Measurements from ENCODE around the gene ZNF460.
"Not testable (repeated sequence)": the region's sequence is repeated elsewhere in the genome, so short reads cannot be mapped to it uniquely, and the experiment has no call there.

ZNF460 gene

DNA sequence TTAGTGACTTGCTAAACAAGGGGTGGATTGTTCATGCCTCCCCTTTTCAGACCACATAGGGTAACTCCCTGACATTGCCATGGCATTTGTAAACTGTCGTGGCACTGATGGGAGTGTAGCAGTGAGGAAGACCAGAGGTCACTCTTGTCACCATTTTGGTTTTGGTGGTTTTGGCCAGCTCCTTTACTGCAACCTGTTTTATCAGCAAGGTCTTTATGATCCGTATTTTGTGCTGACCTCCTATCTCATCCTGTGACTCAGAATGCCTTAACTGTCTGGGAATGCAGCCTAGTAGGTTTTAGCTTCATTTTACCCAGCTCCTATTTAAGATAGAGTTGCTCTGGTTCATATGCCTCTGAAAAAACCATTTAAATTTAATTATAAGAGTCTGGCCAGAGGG lies 1.8 kb upstream of the ZNF460 start:
- not testable (repeated sequence) for DNase-seq; H3K36me3 ChIP-seq (ENCODE audit: control insufficient read depth, insufficient read depth, low read length); H3K4me3 ChIP-seq (ENCODE audit: insufficient read depth, low read depth, low read length, poor library complexity, severe bottlenecking); H3K27ac ChIP-seq (ENCODE audit: insufficient read depth, low read length, poor library complexity, severe bottlenecking); H3K9me3 ChIP-seq (ENCODE audit: control insufficient read depth, low read length); H3K27me3 ChIP-seq (replicated peaks; ENCODE audit: control insufficient read depth, insufficient read depth, low read length, poor library complexity, severe bottlenecking)
- H3K4me1 ChIP-seq (ENCODE audit: control insufficient read depth, insufficient read depth, low read length, poor library complexity, severe bottlenecking): peaks cover 35% of the 10 kb centered on the region

- Histone ChIP-seq H3K36me3 (ENCODE audit: control insufficient read depth, insufficient read depth, low read length) (peaks cover 4% of the 10 kb centered on the region), H3K4me1 (ENCODE audit: control insufficient read depth, insufficient read depth, low read length, poor library complexity, severe bottlenecking) (peaks cover 35% of the 10 kb centered on the region), H3K27me3 (replicated peaks; ENCODE audit: control insufficient read depth, insufficient read depth, low read length, poor library complexity, severe bottlenecking) (no peaks in the 10 kb centered on the region), H3K4me3 (ENCODE audit: insufficient read depth, low read depth, low read length, poor library complexity, severe bottlenecking) (peak overlapping the region; percentile 90), H3K27ac (ENCODE audit: insufficient read depth, low read length, poor library complexity, severe bottlenecking) (peak overlapping the region; percentile 100), H3K9me3 (ENCODE audit: control insufficient read depth, low read length) (no peaks in the 10 kb centered on the region)
- peak; percentile 61 to 79 (median 69) for DNase-seq
Observed at GRCh38 chr19:57279418-57280164, 694 bp upstream of the ZNF460 start.

- H3K4me3 ChIP-seq (ENCODE audit: insufficient read depth, low read depth, low read length, poor library complexity, severe bottlenecking): peak overlapping the region; percentile 90
- H3K27me3 ChIP-seq (replicated peaks; ENCODE audit: control insufficient read depth, insufficient read depth, low read length, poor library complexity, severe bottlenecking): no peaks in the 10 kb centered on the region
- H3K36me3 ChIP-seq (ENCODE audit: control insufficient read depth, insufficient read depth, low read length): peaks cover 18% of the 10 kb centered on the region
- DNase-seq: peak in 2 of 3 donors; percentile 4 to 8
- peak overlapping the region; percentile 100 for H3K27ac ChIP-seq (ENCODE audit: insufficient read depth, low read length, poor library complexity, severe bottlenecking)
- no peaks in the 10 kb centered on the region for H3K9me3 ChIP-seq (ENCODE audit: control insufficient read depth, low read length)
- peaks cover 35% of the 10 kb centered on the region for H3K4me1 ChIP-seq (ENCODE audit: control insufficient read depth, insufficient read depth, low read length, poor library complexity, severe bottlenecking)
Observed at GRCh38 chr19:57280962-57281400, 696 bp downstream of the ZNF460 start.

DNA sequence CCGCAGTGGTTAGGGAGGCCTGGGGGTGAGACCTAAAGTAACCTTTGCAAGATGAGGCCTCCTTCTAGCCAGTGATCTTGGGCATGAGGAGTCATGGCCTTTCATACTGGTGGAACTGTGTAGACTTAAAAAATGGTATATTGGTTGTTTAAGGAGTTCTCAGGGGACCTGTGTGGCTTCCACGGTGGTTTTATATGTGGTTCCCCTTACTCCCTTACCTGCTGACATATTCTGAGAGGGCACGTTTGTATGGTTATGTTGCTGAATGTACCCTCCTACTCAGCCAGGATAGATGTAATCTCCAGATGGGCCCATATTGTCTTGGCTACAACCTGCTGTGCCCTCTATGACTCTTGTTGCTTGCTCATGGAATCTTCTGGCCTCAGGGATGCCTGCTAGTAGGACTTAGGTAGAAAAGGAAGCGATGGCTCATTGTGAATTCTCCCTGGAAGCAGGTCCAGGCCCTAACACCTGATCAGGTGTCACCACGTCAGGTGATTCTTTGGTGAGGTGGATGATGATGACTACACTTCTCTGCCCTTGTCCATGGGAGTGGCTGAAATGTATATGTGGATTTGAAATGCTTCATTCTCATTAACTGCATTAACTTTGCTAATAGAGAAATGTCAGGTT lies 1.8 kb downstream of the ZNF460 start:
- Histone ChIP-seq H3K27me3 (replicated peaks; ENCODE audit: control insufficient read depth, insufficient read depth, low read length, poor library complexity, severe bottlenecking) (no peaks in the 10 kb centered on the region), H3K4me1 (ENCODE audit: control insufficient read depth, insufficient read depth, low read length, poor library complexity, severe bottlenecking) (peaks cover 35% of the 10 kb centered on the region), H3K9me3 (ENCODE audit: control insufficient read depth, low read length) (no peaks in the 10 kb centered on the region), H3K27ac (ENCODE audit: insufficient read depth, low read length, poor library complexity, severe bottlenecking) (peak overlapping the region; percentile 16), H3K36me3 (ENCODE audit: control insufficient read depth, insufficient read depth, low read length) (peaks cover 29% of the 10 kb centered on the region), H3K4me3 (ENCODE audit: insufficient read depth, low read depth, low read length, poor library complexity, severe bottlenecking) (no peak overlapping the region)
- DNase-seq: no peak

DNA sequence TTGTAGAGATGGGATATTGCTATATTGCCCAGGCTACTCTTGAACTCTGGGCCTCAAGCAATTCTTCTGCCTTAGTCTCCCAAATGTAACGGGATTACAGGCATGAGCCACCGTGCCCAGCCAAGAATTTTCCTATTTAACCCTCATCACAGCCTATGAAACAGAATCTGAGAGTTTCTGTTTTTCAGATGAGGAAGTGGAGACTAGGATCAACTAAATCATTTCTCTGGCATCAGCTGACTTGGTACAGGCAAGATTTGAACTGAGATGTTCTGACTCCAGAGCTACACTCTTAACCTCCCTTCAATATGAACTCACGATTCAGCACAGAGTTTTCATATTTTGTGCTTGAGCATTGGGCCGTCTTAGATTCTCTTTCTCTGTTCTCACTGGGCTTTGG lies 8.1 kb downstream of the ZNF460 start:
- DNase-seq: no peak
- no peaks in the 10 kb centered on the region for H3K4me1 ChIP-seq (ENCODE audit: control insufficient read depth, insufficient read depth, low read length, poor library complexity, severe bottlenecking)
- H3K36me3 ChIP-seq (ENCODE audit: control insufficient read depth, insufficient read depth, low read length): peaks cover 89% of the 10 kb centered on the region
- H3K9me3 ChIP-seq (ENCODE audit: control insufficient read depth, low read length): peaks cover 35% of the 10 kb centered on the region
- no peak overlapping the region for H3K27ac ChIP-seq (ENCODE audit: insufficient read depth, low read length, poor library complexity, severe bottlenecking)
- H3K4me3 ChIP-seq (ENCODE audit: insufficient read depth, low read depth, low read length, poor library complexity, severe bottlenecking): no peak overlapping the region
- H3K27me3 ChIP-seq (replicated peaks; ENCODE audit: control insufficient read depth, insufficient read depth, low read length, poor library complexity, severe bottlenecking): no peaks in the 10 kb centered on the region

GRCh38 chr19:57290970-57291369 lies 10.7 kb downstream of the ZNF460 start:
- Histone ChIP-seq H3K27me3 (replicated peaks; ENCODE audit: control insufficient read depth, insufficient read depth, low read length, poor library complexity, severe bottlenecking) (no peaks in the 10 kb centered on the region), H3K9me3 (ENCODE audit: control insufficient read depth, low read length) (peaks cover 38% of the 10 kb centered on the region), H3K27ac (ENCODE audit: insufficient read depth, low read length, poor library complexity, severe bottlenecking) (no peak overlapping the region), H3K4me1 (ENCODE audit: control insufficient read depth, insufficient read depth, low read length, poor library complexity, severe bottlenecking) (no peaks in the 10 kb centered on the region), H3K36me3 (ENCODE audit: control insufficient read depth, insufficient read depth, low read length) (peaks cover 79% of the 10 kb centered on the region), H3K4me3 (ENCODE audit: insufficient read depth, low read depth, low read length, poor library complexity, severe bottlenecking) (no peak overlapping the region)
- no peak for DNase-seq

GRCh38 chr19:57292547-57292946 lies 12.3 kb downstream of the ZNF460 start:
- peaks cover 38% of the 10 kb centered on the region for H3K9me3 ChIP-seq (ENCODE audit: control insufficient read depth, low read length)
- H3K36me3 ChIP-seq (ENCODE audit: control insufficient read depth, insufficient read depth, low read length): peaks cover 64% of the 10 kb centered on the region
- H3K27me3 ChIP-seq (replicated peaks; ENCODE audit: control insufficient read depth, insufficient read depth, low read length, poor library complexity, severe bottlenecking): no peaks in the 10 kb centered on the region
- no peak overlapping the region for H3K27ac ChIP-seq (ENCODE audit: insufficient read depth, low read length, poor library complexity, severe bottlenecking)
- no peak for DNase-seq
- H3K4me1 ChIP-seq (ENCODE audit: control insufficient read depth, insufficient read depth, low read length, poor library complexity, severe bottlenecking): no peaks in the 10 kb centered on the region
- no peak overlapping the region for H3K4me3 ChIP-seq (ENCODE audit: insufficient read depth, low read depth, low read length, poor library complexity, severe bottlenecking)

DNA sequence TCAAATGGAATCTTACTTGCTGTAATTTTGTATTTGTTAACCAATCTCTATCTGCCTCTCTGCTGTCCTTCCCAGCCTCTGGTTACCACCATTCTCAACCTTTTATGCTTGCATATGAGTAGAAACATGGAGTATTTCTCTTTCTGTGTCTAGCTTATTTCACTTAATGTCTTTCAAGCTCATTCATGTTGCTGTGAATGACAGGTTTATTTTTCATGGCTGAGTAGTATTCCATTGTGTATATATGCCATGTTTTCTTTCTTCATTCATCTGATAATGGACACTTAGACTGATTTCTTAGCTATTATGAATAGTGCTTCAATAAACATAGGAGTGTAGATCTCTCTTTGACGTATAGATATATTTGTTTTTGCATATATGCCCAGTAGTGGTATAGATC lies 13.4 kb downstream of the ZNF460 start:
- no peak for DNase-seq
- no peak overlapping the region for H3K27ac ChIP-seq (ENCODE audit: insufficient read depth, low read length, poor library complexity, severe bottlenecking)
- peaks cover 54% of the 10 kb centered on the region for H3K36me3 ChIP-seq (ENCODE audit: control insufficient read depth, insufficient read depth, low read length)
- no peak overlapping the region for H3K4me3 ChIP-seq (ENCODE audit: insufficient read depth, low read depth, low read length, poor library complexity, severe bottlenecking)
- H3K4me1 ChIP-seq (ENCODE audit: control insufficient read depth, insufficient read depth, low read length, poor library complexity, severe bottlenecking): no peaks in the 10 kb centered on the region
- no peaks in the 10 kb centered on the region for H3K27me3 ChIP-seq (replicated peaks; ENCODE audit: control insufficient read depth, insufficient read depth, low read length, poor library complexity, severe bottlenecking)
- H3K9me3 ChIP-seq (ENCODE audit: control insufficient read depth, low read length): peaks cover 38% of the 10 kb centered on the region

DNA sequence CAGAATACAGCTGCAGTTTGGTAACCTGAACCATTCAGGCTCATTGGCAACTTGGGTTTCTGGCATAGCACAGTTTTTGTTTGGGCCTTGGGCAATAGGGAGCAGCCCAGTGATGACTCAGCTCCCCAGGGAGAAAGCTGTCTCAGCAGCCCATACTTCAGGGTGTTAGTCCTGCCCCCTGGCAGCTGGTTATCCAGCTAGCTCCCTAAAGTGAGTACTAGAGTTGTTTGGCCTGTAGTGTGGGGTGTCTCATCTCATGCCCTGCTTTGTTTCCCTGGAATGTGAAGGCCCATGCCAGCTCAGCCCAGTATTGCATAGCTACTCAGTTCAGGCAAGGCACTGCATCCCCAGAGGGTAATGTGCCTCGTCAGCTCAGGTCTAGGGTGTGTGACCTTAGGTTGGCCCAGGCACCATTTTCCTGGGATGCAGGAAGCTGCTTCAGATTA lies 21.8 kb downstream of the ZNF460 start:
- no peak overlapping the region for H3K4me3 ChIP-seq (ENCODE audit: insufficient read depth, low read depth, low read length, poor library complexity, severe bottlenecking)
- DNase-seq: no peak

DNA sequence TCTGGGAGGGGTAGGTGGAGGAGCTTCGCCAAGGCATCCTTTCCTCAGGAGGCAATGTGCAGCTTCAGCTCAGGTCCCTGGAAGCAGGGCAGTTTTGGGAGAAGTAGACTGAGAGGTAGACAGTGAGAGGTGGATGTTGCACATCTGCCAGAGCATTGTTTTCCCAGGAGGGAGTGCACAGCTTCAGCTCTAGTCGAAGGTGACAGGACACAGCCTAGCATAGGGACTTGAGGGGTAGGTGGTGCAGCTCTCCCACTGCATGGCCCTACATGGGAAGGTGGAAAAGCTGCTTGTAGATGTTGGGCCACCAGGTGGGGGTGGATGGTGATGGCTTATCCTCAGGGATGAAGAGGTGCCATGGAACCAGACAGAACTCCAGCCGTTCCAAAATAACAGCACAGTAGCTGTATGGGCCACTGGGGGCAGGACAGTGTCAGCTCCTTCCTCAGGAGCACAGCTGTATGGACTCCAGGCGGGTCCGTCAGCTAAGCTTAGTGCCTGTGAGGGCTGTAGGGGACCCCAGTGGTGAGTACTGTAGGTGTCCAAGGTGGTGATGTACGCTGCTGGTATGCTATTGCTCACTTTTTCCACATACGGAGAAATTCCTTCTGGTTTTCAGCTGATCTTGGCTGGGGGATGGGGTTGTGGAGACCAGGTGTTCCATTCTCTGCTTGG lies 22.6 kb downstream of the ZNF460 start:
- no peak for DNase-seq
- no peak overlapping the region for H3K27ac ChIP-seq (ENCODE audit: insufficient read depth, low read length, poor library complexity, severe bottlenecking)

More for the DNA sequence above, 21.8 kb downstream of the ZNF460 start:
- no peaks in the 10 kb centered on the region for H3K27me3 ChIP-seq (replicated peaks; ENCODE audit: control insufficient read depth, insufficient read depth, low read length, poor library complexity, severe bottlenecking)
- peaks cover 13% of the 10 kb centered on the region for H3K36me3 ChIP-seq (ENCODE audit: control insufficient read depth, insufficient read depth, low read length)
- no peaks in the 10 kb centered on the region for H3K9me3 ChIP-seq (ENCODE audit: control insufficient read depth, low read length)
- no peaks in the 10 kb centered on the region for H3K4me1 ChIP-seq (ENCODE audit: control insufficient read depth, insufficient read depth, low read length, poor library complexity, severe bottlenecking)
- H3K27ac ChIP-seq (ENCODE audit: insufficient read depth, low read length, poor library complexity, severe bottlenecking): no peak overlapping the region

More for the DNA sequence above, 22.6 kb downstream of the ZNF460 start:
- no peaks in the 10 kb centered on the region for H3K4me1 ChIP-seq (ENCODE audit: control insufficient read depth, insufficient read depth, low read length, poor library complexity, severe bottlenecking)
- H3K27me3 ChIP-seq (replicated peaks; ENCODE audit: control insufficient read depth, insufficient read depth, low read length, poor library complexity, severe bottlenecking): no peaks in the 10 kb centered on the region
- H3K36me3 ChIP-seq (ENCODE audit: control insufficient read depth, insufficient read depth, low read length): peaks cover 13% of the 10 kb centered on the region
- H3K4me3 ChIP-seq (ENCODE audit: insufficient read depth, low read depth, low read length, poor library complexity, severe bottlenecking): no peak overlapping the region
- no peaks in the 10 kb centered on the region for H3K9me3 ChIP-seq (ENCODE audit: control insufficient read depth, low read length)

All from effector memory CD4-positive, alpha-beta T cell (primary cell).